ENCODE measurements around the gene SLC22A5. TPM values are rescaled to one million over a fixed set of nuclear protein-coding genes. Genes with fewer than 3 reads are reported as not detected.

SLC22A5 gene
- total and polyA plus RNA-seq, 9 of the 15 experiments (the other 6 are each of a cell fraction or from before 2014, with no cell fraction given) = 3.0 to 16.6 (median 8.3) TPM

GRCh38 chr5:132426525-132427138 is 57.1 kb downstream of the SLC22A5 start (continued):
- TF ChIP-seq ZBTB11 (CRISPR knock-in tag; IDR thresholded peaks at IDR 0.05) (no peak), E2F4 (CRISPR knock-in tag; IDR thresholded peaks at IDR 0.05; ENCODE audit: low read depth) (no peak), ZNF766 (CRISPR knock-in tag; conservative IDR thresholded peaks at IDR 0.05) (peak; percentile 78; the same call in 1 of the 2 replicates), ZEB2 (IDR thresholded peaks at IDR 0.05) (0 out of 2 replicates have a peak, but pooled peaks have one; percentile 46), RBM34 (IDR thresholded peaks at IDR 0.05; ENCODE audit: borderline replicate concordance, insufficient read depth, low read length) (no peak), ZNF41 (CRISPR knock-in tag; conservative IDR thresholded peaks at IDR 0.05) (no peak), MCM7 (IDR thresholded peaks at IDR 0.05) (no peak), EZH2 (IDR thresholded peaks at IDR 0.05; ENCODE audit: borderline replicate concordance, low read depth, low read length) (no peak), ZNF57 (CRISPR knock-in tag; IDR thresholded peaks at IDR 0.05) (no peak), NKRF (IDR thresholded peaks at IDR 0.05; ENCODE audit: borderline replicate concordance) (no peak), ZFPM2 (CRISPR knock-in tag; IDR thresholded peaks at IDR 0.05) (no peak), CBX8 (IDR thresholded peaks at IDR 0.05; ENCODE audit: borderline replicate concordance, extremely low read depth, low read depth, low read length, poor library complexity, severe bottlenecking) (no peak), HINFP (tag; conservative IDR thresholded peaks at IDR 0.05; ENCODE audit: low read depth) (no peak), CREB3 (tag; conservative IDR thresholded peaks at IDR 0.05; ENCODE audit: low read depth) (peak; percentile 89), ZNF146 (CRISPR knock-in tag; IDR thresholded peaks at IDR 0.05; ENCODE audit: unreplicated experiment) (no peak), SUPT5H (IDR thresholded peaks at IDR 0.05) (peak; percentile 42; the same call in 1 of the 2 replicates), ZNF384 (IDR thresholded peaks at IDR 0.05; ENCODE audit: low read depth, low read length) (peak; percentile 17; the same call in 1 of the 2 replicates)
